Measurements from ENCODE around the gene PCED1B. TPM values are rescaled to one million over a fixed set of nuclear protein-coding genes. Genes with fewer than 3 reads are reported as not detected.

PCED1B gene
- total RNA-seq, 1 experiment from 2014 or later, result 6.6 TPM

DNA sequence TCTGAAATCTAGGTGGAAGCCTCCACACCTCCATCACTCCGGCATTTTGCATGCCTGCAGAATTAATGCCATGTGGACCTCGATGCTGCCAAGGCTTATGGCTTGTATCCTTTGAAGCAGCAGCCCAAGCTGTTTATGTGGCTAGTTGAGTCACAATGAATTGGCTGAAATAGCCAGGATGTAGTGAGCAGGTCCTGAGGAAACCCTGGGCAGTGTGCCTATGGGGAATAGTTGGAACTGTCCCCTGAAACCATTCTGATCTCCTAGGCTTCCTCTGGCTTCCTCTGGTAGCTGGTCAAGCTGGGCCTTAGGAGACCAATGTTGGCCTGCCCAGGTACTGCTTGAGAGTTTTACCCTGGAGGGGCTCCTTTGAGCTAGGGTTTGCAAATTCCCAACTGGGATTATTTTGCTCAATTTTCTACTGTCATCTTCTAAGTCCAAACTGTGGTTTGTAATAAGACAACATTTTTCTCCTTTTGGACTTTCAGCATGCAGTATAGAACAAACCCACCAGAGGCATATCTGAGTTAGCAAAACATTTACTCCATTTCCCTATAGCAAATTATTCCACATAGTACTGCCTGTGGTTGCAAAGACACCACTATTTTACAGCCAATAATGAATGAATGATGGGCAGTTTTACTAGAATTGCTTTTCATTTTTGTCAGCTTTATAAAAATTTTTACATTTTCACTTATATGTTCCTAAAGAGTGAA, 85.5 kb downstream of the PCED1B start (continued):
- TF ChIP-seq, protein P1, sequence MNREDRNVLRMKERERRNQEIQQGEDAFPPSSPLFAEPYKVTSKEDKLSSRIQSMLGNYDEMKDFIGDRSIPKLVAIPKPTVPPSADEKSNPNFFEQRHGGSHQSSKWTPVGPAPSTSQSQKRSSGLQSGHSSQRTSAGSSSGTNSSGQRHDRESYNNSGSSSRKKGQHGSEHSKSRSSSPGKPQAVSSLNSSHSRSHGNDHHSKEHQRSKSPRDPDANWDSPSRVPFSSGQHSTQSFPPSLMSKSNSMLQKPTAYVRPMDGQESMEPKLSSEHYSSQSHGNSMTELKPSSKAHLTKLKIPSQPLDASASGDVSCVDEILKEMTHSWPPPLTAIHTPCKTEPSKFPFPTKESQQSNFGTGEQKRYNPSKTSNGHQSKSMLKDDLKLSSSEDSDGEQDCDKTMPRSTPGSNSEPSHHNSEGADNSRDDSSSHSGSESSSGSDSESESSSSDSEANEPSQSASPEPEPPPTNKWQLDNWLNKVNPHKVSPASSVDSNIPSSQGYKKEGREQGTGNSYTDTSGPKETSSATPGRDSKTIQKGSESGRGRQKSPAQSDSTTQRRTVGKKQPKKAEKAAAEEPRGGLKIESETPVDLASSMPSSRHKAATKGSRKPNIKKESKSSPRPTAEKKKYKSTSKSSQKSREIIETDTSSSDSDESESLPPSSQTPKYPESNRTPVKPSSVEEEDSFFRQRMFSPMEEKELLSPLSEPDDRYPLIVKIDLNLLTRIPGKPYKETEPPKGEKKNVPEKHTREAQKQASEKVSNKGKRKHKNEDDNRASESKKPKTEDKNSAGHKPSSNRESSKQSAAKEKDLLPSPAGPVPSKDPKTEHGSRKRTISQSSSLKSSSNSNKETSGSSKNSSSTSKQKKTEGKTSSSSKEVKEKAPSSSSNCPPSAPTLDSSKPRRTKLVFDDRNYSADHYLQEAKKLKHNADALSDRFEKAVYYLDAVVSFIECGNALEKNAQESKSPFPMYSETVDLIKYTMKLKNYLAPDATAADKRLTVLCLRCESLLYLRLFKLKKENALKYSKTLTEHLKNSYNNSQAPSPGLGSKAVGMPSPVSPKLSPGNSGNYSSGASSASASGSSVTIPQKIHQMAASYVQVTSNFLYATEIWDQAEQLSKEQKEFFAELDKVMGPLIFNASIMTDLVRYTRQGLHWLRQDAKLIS (CRISPR knock-in tag; IDR thresholded peaks at IDR 0.05; ENCODE audit: borderline replicate concordance), result no peak

DNA sequence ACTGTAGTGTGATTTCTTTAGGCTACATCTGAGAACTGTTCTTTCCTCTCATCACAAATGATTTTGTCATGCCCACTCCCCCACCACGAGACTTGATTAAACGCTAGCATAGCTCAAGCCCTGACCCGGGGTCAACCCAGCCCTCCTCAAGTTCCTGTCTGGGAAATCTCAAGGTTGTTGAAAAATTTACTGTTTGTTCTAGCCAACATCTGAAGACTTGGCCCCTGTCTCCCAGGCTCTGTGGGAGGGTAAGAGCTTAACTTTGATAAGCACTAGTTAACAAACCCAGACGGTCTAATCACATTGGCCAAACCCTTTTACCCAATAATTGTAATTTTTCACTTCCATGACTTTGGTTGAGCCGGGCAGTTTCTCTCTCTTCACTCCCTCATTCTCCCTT, 86.5 kb downstream of the PCED1B start:
- ChIA-PET CTCF (no interaction called here), POLR2A (no interaction called here)
- no peak for DNase-seq (ENCODE audit: low spot score)
- no peak for TF ChIP-seq KAT7 (CRISPR knock-in tag; IDR thresholded peaks at IDR 0.05; ENCODE audit: borderline replicate concordance)
- TF ChIP-seq, protein P2, sequence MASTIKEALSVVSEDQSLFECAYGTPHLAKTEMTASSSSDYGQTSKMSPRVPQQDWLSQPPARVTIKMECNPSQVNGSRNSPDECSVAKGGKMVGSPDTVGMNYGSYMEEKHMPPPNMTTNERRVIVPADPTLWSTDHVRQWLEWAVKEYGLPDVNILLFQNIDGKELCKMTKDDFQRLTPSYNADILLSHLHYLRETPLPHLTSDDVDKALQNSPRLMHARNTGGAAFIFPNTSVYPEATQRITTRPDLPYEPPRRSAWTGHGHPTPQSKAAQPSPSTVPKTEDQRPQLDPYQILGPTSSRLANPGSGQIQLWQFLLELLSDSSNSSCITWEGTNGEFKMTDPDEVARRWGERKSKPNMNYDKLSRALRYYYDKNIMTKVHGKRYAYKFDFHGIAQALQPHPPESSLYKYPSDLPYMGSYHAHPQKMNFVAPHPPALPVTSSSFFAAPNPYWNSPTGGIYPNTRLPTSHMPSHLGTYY (CRISPR knock-in tag; IDR thresholded peaks at IDR 0.05), result no peak
- TF ChIP-seq ESRRA (CRISPR knock-in tag; IDR thresholded peaks at IDR 0.05; ENCODE audit: borderline replicate concordance), result no peak
- TF ChIP-seq CBFB (CRISPR knock-in tag; IDR thresholded peaks at IDR 0.05; ENCODE audit: low read depth), result no peak
- no peak for TF ChIP-seq JUN (CRISPR knock-in tag; IDR thresholded peaks at IDR 0.05)
- TF ChIP-seq, protein P3, sequence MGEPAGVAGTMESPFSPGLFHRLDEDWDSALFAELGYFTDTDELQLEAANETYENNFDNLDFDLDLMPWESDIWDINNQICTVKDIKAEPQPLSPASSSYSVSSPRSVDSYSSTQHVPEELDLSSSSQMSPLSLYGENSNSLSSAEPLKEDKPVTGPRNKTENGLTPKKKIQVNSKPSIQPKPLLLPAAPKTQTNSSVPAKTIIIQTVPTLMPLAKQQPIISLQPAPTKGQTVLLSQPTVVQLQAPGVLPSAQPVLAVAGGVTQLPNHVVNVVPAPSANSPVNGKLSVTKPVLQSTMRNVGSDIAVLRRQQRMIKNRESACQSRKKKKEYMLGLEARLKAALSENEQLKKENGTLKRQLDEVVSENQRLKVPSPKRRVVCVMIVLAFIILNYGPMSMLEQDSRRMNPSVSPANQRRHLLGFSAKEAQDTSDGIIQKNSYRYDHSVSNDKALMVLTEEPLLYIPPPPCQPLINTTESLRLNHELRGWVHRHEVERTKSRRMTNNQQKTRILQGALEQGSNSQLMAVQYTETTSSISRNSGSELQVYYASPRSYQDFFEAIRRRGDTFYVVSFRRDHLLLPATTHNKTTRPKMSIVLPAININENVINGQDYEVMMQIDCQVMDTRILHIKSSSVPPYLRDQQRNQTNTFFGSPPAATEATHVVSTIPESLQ (CRISPR knock-in tag; IDR thresholded peaks at IDR 0.05), result no peak
- TF ChIP-seq, protein P4, sequence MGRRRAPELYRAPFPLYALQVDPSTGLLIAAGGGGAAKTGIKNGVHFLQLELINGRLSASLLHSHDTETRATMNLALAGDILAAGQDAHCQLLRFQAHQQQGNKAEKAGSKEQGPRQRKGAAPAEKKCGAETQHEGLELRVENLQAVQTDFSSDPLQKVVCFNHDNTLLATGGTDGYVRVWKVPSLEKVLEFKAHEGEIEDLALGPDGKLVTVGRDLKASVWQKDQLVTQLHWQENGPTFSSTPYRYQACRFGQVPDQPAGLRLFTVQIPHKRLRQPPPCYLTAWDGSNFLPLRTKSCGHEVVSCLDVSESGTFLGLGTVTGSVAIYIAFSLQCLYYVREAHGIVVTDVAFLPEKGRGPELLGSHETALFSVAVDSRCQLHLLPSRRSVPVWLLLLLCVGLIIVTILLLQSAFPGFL (CRISPR knock-in tag; IDR thresholded peaks at IDR 0.05; ENCODE audit: borderline replicate concordance), result no peak
- no peak for TF ChIP-seq EMX1 (CRISPR knock-in tag; IDR thresholded peaks at IDR 0.05)
- TF ChIP-seq, protein P5, sequence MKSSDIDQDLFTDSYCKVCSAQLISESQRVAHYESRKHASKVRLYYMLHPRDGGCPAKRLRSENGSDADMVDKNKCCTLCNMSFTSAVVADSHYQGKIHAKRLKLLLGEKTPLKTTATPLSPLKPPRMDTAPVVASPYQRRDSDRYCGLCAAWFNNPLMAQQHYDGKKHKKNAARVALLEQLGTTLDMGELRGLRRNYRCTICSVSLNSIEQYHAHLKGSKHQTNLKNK (CRISPR knock-in tag; IDR thresholded peaks at IDR 0.05), result no peak
- TF ChIP-seq, protein P6, sequence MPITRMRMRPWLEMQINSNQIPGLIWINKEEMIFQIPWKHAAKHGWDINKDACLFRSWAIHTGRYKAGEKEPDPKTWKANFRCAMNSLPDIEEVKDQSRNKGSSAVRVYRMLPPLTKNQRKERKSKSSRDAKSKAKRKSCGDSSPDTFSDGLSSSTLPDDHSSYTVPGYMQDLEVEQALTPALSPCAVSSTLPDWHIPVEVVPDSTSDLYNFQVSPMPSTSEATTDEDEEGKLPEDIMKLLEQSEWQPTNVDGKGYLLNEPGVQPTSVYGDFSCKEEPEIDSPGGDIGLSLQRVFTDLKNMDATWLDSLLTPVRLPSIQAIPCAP (CRISPR knock-in tag; IDR thresholded peaks at IDR 0.05), result no peak
- TF ChIP-seq PRRX2 (CRISPR knock-in tag; IDR thresholded peaks at IDR 0.05), result no peak
- TF ChIP-seq, protein P7, sequence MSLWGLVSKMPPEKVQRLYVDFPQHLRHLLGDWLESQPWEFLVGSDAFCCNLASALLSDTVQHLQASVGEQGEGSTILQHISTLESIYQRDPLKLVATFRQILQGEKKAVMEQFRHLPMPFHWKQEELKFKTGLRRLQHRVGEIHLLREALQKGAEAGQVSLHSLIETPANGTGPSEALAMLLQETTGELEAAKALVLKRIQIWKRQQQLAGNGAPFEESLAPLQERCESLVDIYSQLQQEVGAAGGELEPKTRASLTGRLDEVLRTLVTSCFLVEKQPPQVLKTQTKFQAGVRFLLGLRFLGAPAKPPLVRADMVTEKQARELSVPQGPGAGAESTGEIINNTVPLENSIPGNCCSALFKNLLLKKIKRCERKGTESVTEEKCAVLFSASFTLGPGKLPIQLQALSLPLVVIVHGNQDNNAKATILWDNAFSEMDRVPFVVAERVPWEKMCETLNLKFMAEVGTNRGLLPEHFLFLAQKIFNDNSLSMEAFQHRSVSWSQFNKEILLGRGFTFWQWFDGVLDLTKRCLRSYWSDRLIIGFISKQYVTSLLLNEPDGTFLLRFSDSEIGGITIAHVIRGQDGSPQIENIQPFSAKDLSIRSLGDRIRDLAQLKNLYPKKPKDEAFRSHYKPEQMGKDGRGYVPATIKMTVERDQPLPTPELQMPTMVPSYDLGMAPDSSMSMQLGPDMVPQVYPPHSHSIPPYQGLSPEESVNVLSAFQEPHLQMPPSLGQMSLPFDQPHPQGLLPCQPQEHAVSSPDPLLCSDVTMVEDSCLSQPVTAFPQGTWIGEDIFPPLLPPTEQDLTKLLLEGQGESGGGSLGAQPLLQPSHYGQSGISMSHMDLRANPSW (CRISPR knock-in tag; conservative IDR thresholded peaks at IDR 0.05; ENCODE audit: low read depth), result no peak
- no peak for TF ChIP-seq FOXJ3 (CRISPR knock-in tag; IDR thresholded peaks at IDR 0.05; ENCODE audit: borderline replicate concordance)
- TF ChIP-seq CREM (CRISPR knock-in tag; IDR thresholded peaks at IDR 0.05), result no peak
- peaks cover 8% of the 10 kb centered on the region for H3K36me3 Mint-ChIP-seq
- H3K9me3 Mint-ChIP-seq, result peaks cover 15% of the 10 kb centered on the region
- H3K27ac Mint-ChIP-seq, result no peak overlapping the region
- H3K4me3 Mint-ChIP-seq, result no peak overlapping the region
- H3K4me1 Mint-ChIP-seq, result peaks cover 9% of the 10 kb centered on the region; the same call in 1 of the 2 replicates
- no peak for ATAC-seq
- no peaks in the 10 kb centered on the region for H3K27me3 Mint-ChIP-seq (ENCODE audit: low read depth)

Measured in WTC11 (cell line).